HG02884 (cell line): ENCODE results near the gene SLC25A26.

ENCODE experiments used
- ATAC-seq: cut with Tn5 transposase; IDR thresholded peaks from one replicate; pipeline ENCODE4 v1.9.1; 2021; ENCODE audit warnings: mild to moderate bottlenecking, moderate library complexity; ENCODE audit not compliant: unreplicated experiment

Gene SLC25A26

DNA sequence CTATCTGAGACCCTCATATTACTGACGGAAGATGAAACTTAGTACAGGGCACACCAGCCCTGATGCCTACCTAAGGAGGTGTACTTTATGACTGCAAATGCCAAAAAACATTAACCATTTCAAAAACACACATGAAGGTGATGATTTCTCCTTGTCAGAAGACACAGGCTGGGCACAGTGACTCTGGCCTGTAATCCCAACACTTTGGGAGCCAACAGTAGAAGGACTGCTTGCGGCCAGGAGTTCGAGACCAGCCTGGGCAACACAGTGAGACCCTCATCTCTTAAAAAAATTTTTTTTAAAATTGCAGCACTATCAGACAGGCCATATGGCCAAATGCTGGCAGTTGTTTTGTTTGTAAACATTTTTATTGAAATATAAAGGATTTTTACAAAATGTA lies 206.6 kb downstream of the SLC25A26 start:
- ATAC-seq, result no peak

DNA sequence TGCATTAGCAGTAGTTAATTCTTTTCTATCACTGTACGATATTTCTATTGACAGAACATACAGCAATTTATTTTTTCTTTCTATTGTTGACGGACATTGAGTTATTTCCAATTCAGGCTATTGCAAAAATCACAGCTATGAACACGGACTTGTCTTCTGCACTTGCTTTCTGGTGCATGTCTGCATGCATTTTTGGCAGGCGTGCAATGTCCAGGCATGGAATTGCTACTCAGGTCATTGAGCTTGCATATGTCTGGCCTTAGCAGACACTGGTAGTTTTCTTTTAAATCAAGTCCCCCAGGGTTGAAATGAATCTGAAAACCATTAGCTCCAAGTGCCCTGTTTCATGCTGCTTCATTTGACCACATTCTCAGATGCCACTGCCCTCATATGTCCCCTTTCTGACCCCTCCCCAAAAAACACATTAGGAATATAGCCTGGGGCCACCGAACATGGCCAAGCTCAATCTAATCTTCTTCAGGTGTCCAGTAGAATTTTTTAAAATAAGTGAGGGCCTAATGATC lies 207.2 kb downstream of the SLC25A26 start:
- ATAC-seq, result no peak
